Measurements from ENCODE around the gene ZSCAN23.

ZSCAN23 gene

GRCh38 chr6:28443112-28443773, at the start of gene ZSCAN23:
Gene ZSCAN23 (minus strand): TSS chr6:28443491. CDS start chr6:28436266, 7,225 bp downstream.
- Histone ChIP-seq H3K36me3 (ENCODE audit: control insufficient read depth, low read length) (no peaks in the 10 kb centered on the region), H3K4me2 (ENCODE audit: low read length) (peak within 1 kb of the TSS; percentile 44), H3K27me3 (ENCODE audit: control insufficient read depth, low read length) (0 out of 2 replicates have a peak, but pooled peaks cover 4% of the 10 kb centered on the region), H3F3A (ENCODE audit: control insufficient read depth, insufficient read depth) (no peaks in the 10 kb centered on the region), H3K4me3 (ENCODE audit: low read length) (peak within 1 kb of the TSS; percentile 51), H3K9me2 (replicated peaks; ENCODE audit: control insufficient read depth, low read length) (no peaks in the 10 kb centered on the region), H3K79me2 (ENCODE audit: control insufficient read depth, low read length) (no peaks in the 10 kb centered on the region), H3K27ac (ENCODE audit: low read depth, low read length) (no peak within 1 kb of the TSS), H4K20me1 (ENCODE audit: control insufficient read depth, insufficient read depth, low read depth, low read length) (no peaks in the 10 kb centered on the region), H3K9me3 (ENCODE audit: control insufficient read depth, insufficient read depth, low read length) (peaks cover 13% of the 10 kb centered on the region; the same call in 1 of the 2 replicates), H3K4me1 (ENCODE audit: control insufficient read depth, low read length) (no peaks in the 10 kb centered on the region)
- TF ChIP-seq CTCF (IDR thresholded peaks at IDR 0.05; ENCODE audit: low read depth, low read length, poor library complexity, severe bottlenecking) (no peak), EZH2phosphoT487 (IDR thresholded peaks at IDR 0.05; ENCODE audit: borderline replicate concordance, low read length) (no peak)

- no peak overlapping the region for H3K4me3 ChIP-seq (ENCODE audit: low read length)
- no peak overlapping the region for H3K4me2 ChIP-seq (ENCODE audit: low read length)
- H3K27me3 ChIP-seq (ENCODE audit: control insufficient read depth, low read length), result peaks cover 2% of the 10 kb centered on the region; the same call in 1 of the 2 replicates
- no peaks in the 10 kb centered on the region for H3K9me2 ChIP-seq (replicated peaks; ENCODE audit: control insufficient read depth, low read length)
- H3K9me3 ChIP-seq (ENCODE audit: control insufficient read depth, insufficient read depth, low read length), result no peaks in the 10 kb centered on the region
- H3K4me1 ChIP-seq (ENCODE audit: control insufficient read depth, low read length), result peaks cover 21% of the 10 kb centered on the region
- no peaks in the 10 kb centered on the region for H3K79me2 ChIP-seq (ENCODE audit: control insufficient read depth, low read length)
- no peaks in the 10 kb centered on the region; the same call in 1 of the 2 replicates for H3F3A ChIP-seq (ENCODE audit: control insufficient read depth, insufficient read depth)
- no peak overlapping the region for H3K27ac ChIP-seq (ENCODE audit: low read depth, low read length)
- TF ChIP-seq CTCF (IDR thresholded peaks at IDR 0.05; ENCODE audit: low read depth, low read length, poor library complexity, severe bottlenecking), result no peak
- TF ChIP-seq EZH2phosphoT487 (IDR thresholded peaks at IDR 0.05; ENCODE audit: borderline replicate concordance, low read length), result no peak
- H4K20me1 ChIP-seq (ENCODE audit: control insufficient read depth, insufficient read depth, low read depth, low read length), result no peaks in the 10 kb centered on the region
- no peaks in the 10 kb centered on the region for H3K36me3 ChIP-seq (ENCODE audit: control insufficient read depth, low read length)
Measured at GRCh38 chr6:28491984-28492317, 48.7 kb upstream of the ZSCAN23 start.

- peak overlapping the region; percentile 77 for H3K4me2 ChIP-seq (ENCODE audit: low read length)
- H3K4me1 ChIP-seq (ENCODE audit: control insufficient read depth, low read length), result peaks cover 21% of the 10 kb centered on the region
- no peak for TF ChIP-seq EZH2phosphoT487 (IDR thresholded peaks at IDR 0.05; ENCODE audit: borderline replicate concordance, low read length)
- TF ChIP-seq CTCF (IDR thresholded peaks at IDR 0.05; ENCODE audit: low read depth, low read length, poor library complexity, severe bottlenecking), result no peak
- H3K27ac ChIP-seq (ENCODE audit: low read depth, low read length), result peak overlapping the region; percentile 27; the same call in 1 of the 2 replicates
- H3F3A ChIP-seq (ENCODE audit: control insufficient read depth, insufficient read depth), result no peaks in the 10 kb centered on the region; the same call in 1 of the 2 replicates
- H3K9me2 ChIP-seq (replicated peaks; ENCODE audit: control insufficient read depth, low read length), result no peaks in the 10 kb centered on the region
- H3K36me3 ChIP-seq (ENCODE audit: control insufficient read depth, low read length), result no peaks in the 10 kb centered on the region
- H3K79me2 ChIP-seq (ENCODE audit: control insufficient read depth, low read length), result no peaks in the 10 kb centered on the region
- no peaks in the 10 kb centered on the region for H3K9me3 ChIP-seq (ENCODE audit: control insufficient read depth, insufficient read depth, low read length)
- peaks cover 2% of the 10 kb centered on the region; the same call in 1 of the 2 replicates for H3K27me3 ChIP-seq (ENCODE audit: control insufficient read depth, low read length)
- H4K20me1 ChIP-seq (ENCODE audit: control insufficient read depth, insufficient read depth, low read depth, low read length), result no peaks in the 10 kb centered on the region
- H3K4me3 ChIP-seq (ENCODE audit: low read length), result peak overlapping the region; percentile 74
Measured at GRCh38 chr6:28490205-28490890, 47.1 kb upstream of the ZSCAN23 start.

All from DOHH2 (cell line).